ENCODE data around the gene CCDC169.

The CCDC169 gene

DNA sequence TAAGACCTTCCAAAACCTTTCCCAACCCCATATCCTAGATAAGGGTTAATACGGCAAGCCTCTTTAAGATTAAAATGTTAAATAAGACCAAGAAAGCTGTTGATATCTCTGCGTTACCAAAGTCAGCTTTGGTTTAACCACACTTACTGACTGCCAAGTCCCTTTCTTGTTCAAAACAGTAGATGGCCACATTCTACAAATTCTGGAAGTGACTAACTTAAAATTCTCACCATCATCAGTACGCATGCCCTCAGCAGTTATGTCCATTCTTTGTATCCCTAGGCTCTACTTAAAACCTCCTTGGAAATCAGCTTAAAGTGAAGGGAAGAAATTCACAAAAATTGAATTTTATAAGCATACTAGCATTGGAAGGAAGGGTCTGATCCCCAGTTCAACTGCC is 106.8 kb downstream of the CCDC169 start:
- DNase-seq: no peak
- TF ChIP-seq, protein P1, sequence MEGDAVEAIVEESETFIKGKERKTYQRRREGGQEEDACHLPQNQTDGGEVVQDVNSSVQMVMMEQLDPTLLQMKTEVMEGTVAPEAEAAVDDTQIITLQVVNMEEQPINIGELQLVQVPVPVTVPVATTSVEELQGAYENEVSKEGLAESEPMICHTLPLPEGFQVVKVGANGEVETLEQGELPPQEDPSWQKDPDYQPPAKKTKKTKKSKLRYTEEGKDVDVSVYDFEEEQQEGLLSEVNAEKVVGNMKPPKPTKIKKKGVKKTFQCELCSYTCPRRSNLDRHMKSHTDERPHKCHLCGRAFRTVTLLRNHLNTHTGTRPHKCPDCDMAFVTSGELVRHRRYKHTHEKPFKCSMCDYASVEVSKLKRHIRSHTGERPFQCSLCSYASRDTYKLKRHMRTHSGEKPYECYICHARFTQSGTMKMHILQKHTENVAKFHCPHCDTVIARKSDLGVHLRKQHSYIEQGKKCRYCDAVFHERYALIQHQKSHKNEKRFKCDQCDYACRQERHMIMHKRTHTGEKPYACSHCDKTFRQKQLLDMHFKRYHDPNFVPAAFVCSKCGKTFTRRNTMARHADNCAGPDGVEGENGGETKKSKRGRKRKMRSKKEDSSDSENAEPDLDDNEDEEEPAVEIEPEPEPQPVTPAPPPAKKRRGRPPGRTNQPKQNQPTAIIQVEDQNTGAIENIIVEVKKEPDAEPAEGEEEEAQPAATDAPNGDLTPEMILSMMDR (IDR thresholded peaks at IDR 0.05): no peak
- no peaks in the 10 kb centered on the region for H3K4me1 Mint-ChIP-seq
- no peak overlapping the region for H3K27ac Mint-ChIP-seq
- H3K27me3 Mint-ChIP-seq (ENCODE audit: low read depth, poor library complexity): no peaks in the 10 kb centered on the region
- H3K9me3 Mint-ChIP-seq: no peaks in the 10 kb centered on the region
- H3K4me3 Mint-ChIP-seq: no peak overlapping the region
- H3K36me3 Mint-ChIP-seq (ENCODE audit: low read depth): no peaks in the 10 kb centered on the region

DNA sequence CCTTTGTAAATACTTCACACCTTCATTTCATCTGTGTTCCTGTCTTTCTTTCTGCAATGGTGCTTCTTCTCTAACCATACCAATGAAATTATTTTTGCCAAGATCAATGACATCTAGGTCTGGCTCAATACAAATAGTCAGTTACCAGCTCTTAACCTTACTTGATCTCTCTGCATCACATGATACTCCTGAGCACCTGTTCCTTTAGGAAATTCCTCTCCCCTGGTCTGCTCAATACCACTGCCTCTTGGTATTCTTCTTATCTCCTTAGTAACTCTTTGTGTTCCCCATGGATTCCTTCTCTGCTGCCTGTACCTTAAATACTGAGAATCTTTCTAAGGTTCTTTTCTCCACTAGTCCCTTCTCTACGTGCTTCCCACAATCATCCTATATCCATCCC is 109.2 kb downstream of the CCDC169 start:
- Mint-ChIP-seq H3K4me1 (no peaks in the 10 kb centered on the region), H3K4me3 (no peak overlapping the region), H3K36me3 (ENCODE audit: low read depth) (no peaks in the 10 kb centered on the region), H3K27me3 (ENCODE audit: low read depth, poor library complexity) (no peaks in the 10 kb centered on the region), H3K27ac (no peak overlapping the region), H3K9me3 (no peaks in the 10 kb centered on the region)
- no peak for DNase-seq
- TF ChIP-seq, protein P1 (IDR thresholded peaks at IDR 0.05): no peak

DNA sequence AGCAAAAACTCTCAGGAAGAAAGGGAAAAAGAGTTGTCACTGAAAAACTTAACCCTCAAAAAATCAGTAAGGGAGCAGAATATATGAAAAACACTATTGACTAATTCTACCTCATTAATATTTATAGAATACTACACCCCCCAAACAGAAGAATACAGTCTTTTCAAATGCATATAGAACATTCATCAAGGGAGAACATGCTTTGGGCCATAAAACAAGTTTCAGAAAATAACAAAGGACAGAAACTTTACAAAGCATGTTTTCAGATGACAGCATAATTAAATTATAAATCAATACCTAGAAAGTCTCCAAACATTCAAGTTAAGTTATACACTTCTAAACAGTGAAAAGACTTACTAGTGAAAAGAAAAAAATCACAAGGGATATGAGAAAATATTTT is 113.7 kb downstream of the CCDC169 start:
- TF ChIP-seq, protein P1 (IDR thresholded peaks at IDR 0.05): no peak
- Mint-ChIP-seq H3K4me1 (no peaks in the 10 kb centered on the region), H3K27ac (no peak overlapping the region), H3K27me3 (ENCODE audit: low read depth, poor library complexity) (peaks cover 10% of the 10 kb centered on the region), H3K9me3 (no peaks in the 10 kb centered on the region), H3K36me3 (ENCODE audit: low read depth) (no peaks in the 10 kb centered on the region), H3K4me3 (no peak overlapping the region)
- DNase-seq: no peak

Measured in nephron progenitor cell (in vitro differentiated cells).